Suppressor macrophage treated with lipopolysaccharide for 4 hours (primary cell): ENCODE data around the gene GPS1.

Experiments used
- DNase-seq: peaks from one replicate; pipeline ENCODE4 v3.0.0-alpha.2; 2020

The GPS1 gene

DNA sequence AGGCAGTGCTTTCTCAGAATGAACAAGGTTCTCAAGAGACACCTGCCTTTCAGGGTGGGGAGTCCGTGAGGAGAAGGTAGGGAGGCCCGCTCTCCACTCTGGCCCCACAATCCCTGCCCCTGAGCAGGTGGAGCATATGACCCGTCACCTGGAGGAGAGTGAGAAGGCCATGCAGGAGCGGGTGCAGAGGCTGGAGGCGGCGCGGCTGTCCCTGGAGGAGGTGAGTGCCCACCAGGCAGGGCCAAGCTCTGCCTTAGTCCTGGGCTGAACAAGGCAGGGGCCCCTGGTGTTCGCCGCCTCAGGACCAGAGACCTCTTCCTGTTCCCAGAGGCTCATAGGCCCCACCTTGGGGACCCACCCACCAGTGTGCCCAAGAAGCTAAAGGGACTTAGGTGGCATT lies 22.7 kb upstream of the GPS1 start:
- no peak for DNase-seq

DNA sequence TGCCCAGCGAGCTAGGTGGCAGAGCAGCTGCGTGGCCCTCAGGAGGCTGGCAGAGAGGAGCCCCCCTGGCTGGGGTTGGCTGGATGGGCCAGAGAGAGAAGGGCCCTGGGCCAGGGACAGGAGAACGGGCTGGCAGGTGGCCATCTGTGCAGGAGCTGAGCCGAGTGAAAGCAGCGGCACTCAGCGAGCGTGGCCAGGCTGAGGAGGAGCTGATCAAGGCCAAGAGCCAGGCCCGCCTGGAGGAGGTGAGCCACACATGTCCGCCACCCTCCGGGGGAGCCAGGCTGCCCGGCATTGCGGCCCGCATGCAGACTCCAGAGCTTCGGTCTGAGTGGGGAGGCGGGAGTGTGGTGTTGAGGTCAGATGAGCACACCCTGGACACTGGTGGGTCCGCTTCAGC lies 22.3 kb upstream of the GPS1 start:
- no peak for DNase-seq

DNA sequence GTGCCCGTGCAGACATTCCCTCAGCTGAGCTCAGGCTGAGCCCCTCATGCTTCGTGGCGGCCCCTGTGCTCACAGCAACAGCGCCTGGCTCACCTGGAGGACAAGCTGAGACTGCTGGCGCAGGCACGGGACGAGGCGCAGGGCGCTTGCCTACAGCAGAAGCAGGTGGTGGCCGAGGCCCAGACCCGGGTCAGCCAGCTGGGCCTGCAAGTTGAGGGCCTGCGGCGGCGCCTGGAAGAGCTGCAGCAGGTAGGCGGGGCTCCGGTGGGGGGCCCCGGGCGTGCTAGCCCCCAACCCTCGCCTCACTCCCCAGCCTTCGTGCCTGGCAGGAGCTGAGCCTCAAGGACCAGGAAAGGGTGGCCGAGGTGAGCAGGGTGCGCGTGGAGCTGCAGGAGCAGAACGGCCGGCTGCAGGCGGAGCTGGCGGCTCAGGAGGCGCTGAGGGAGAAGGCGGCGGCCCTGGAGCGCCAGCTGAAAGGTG lies 21.7 kb upstream of the GPS1 start:
- no peak for DNase-seq

DNA sequence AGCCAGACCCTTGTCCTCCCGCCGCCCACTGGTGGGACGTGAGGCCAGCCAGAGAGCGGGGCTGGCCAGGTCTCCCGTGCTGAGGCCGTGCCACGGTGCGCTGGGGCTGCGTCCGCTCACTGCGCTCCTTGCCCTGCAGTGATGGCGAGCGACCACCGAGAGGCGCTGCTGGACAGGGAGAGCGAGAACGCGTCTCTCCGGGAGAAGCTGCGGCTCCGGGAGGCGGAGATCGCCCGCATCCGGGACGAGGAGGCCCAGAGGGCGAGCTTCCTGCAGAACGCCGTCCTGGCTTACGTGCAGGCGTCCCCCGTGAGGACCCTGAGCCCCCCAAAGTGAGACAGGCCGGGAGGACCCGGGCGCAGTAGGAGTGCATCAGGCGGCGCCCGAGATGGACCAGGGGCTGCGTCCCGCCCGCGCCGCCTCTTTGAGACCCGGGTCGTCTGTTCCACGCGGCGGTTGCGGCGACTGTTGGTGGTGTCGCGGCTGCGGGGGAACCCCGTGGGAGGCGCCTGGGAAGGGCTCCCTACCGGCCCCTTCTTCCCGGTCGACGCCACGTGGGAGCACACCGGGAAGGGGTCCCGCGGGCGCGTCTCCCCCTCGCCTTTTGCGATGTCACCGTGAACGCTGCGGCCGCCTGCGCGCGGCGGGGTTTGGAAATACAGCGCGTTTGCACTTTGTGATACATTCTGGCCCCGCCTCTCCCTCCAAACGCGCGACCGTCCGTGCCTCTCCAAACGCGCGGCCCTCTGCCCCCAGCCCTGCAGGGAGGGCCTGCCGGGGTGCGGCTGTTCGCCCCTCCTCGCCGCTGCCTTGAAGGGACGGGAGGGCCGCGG lies 21.0 kb upstream of the GPS1 start:
- DNase-seq: peak; percentile 88

DNA sequence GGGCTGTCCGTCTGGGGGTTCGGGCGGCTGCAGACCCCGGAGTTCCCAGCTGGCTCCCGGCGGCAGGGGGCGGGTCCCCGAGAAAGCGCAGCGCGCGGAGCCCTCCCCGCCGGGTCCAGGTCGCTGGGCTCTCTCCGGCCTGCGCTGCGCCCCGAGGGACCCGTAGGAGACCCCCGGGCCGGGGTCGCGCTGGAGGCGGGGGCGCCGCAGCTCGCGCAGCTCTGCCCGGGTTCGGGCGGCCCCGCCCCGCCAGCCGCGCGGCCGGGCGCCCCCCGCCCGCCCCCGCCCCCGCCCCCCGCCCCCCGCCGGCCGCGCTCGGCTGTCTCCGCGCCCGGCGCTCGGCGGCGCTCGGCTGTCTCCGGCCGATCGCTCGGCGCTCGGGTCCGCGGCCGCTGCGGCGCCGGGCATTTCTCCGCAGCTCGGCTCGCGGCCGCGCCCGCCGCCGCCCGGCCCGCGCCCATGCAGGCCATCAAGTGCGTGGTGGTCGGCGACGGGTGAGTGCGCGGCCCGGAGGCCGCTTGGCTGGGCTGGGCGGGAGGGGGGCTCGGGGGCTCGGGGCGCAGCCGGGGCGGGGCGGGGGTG lies 20.3 kb upstream of the GPS1 start, which contains the start of gene RAC3:
TSS of gene RAC3 (plus strand) at position 376 of the 582 bp plus-strand sequence. CDS start at position 460, 84 bp downstream.
- peak; percentile 32 for DNase-seq

DNA sequence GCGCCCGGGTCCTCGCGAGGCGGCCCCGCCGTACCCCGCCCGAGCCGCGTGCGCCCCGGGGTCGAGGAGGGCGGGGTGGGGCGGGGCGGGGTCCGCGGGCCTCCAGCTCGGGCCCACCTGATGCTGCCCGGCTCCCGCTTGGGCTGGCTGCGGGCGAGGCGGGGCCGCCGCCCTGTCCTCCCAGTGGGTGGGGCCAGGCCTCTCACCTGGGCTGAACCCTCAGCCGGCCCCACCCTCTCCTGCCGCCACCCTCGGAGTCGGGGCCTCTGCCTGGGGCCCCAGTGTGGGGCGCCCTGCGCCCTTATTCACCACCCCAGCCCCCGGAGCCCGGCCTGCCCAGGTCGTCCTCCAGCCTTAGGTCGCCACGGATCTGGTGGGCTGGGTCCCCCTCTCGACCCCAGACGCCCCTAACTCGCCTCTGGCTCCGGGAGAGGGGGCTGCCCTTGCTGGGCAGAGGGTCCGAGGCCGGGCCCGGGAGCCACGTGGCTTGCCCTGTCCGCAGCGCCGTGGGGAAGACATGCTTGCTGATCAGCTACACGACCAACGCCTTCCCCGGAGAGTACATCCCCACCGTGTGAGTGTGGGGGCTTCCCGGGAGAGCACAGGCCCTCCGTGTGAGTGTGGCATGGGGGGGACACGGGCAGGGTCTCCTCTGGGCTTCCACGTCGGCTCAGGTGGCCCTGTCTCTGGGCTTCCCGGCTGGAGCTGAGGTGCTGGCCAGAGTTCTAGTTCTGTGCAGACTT lies 19.6 kb upstream of the GPS1 start:
- no peak for DNase-seq

DNA sequence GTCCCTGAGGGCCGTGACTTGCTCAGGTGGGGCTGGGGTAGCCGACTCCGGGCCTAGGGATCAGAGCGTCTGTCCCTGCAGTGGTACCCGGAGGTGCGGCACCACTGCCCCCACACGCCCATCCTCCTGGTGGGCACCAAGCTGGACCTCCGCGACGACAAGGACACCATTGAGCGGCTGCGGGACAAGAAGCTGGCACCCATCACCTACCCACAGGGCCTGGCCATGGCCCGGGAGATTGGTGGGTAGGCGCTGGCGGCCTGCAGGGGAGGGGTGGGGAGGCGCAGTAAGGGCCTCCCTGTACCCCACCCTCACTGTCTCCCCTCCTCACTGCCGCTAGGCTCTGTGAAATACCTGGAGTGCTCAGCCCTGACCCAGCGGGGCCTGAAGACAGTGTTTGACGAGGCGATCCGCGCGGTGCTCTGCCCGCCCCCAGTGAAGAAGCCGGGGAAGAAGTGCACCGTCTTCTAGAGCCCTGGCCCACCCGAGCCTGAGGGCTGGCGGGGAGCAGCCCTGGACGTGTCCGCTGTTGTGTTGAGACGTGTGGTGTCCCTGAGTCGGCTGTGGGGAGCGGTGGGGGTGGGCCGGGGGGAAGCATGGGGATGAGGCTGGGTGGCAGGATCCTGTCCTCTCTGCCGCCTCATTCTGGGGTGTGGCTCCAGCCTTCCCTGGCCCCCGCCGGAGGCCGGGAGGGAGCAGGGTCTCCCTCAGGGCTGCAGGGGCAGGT lies 18.2 kb upstream of the GPS1 start:
- no peak for DNase-seq

DNA sequence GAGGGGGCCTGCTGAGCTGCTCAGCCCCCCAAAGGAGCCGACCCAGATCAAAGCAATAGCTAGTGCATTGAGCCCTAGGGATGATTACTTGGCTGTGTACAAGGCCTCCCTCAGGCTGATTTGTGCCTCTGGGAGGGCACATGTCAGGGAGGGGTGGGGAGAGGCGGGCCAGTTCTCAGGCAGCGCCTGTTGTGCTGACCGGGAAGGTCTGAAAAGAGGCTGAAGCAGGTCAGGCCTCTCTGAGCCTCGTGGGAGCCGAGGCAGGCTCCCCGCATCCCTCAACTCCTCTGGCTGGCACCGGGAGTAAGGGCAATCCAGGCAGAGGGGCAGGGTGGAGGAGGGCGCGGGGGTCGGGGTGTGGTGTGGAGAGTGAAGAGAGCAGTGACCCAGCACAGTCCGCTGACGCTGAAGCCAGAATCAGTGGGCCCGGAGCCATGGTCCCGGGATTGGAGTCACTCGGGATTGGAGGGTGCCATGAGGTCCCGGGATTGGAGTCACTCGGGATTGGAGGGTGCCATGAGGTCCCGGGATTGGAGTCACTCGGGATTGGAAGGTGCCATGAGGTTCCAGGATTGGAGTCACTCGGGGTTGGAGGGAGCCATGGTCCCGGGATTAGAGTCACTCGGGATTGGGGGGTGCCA lies 17.2 kb upstream of the GPS1 start:
- DNase-seq: no peak

DNA sequence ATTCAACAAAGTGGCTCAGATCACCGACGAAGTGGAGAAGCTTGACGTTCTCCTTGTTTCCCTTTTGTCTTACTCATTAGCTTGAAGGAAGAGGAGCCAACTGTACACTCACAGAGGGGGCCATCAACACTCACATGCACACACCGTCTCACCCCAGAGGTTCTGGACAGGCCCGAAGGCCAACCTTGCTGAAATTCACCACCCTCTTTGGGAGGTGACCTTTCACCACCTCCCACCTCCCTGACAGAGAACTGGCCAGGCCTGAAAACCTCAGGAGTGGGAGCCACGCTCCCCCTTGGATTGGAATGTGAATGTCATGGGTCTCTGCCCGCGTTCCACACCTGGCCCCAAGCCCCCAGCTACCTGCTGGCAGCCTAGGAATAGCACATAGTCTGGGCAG lies 16.2 kb upstream of the GPS1 start:
- no peak for DNase-seq

DNA sequence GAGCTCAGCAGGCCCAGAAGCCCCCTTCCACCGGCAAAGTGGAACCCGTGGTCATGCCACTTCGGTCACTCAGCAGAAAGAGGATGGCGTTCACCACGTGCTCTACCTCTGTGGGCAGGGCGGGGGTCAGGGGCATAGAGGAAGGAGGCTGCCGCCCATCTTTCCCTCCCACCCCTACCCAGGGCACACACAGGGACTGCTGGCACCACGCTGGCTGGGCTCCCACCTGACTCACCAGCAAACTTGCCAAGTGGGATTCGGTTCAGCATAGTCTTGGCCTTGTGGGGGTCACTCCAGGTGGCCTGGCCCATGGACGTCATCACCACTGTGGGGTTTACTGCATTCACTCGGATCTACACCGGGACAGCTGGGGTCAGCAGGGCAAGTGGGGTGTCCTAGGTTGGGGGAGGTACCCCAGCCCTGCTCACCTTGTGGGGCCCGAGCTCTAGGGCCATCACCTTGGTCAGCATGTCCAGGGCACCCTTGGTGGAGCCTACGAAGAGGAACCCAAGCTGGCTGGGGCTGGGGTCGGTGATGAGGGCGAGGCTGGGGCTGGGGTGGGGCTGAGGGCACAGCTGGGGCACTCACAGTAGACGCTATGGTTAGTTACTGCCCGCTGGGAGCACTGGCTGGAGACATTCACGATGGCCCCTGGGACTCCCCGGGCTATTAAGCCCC lies 15.6 kb upstream of the GPS1 start:
- DNase-seq: no peak

DNA sequence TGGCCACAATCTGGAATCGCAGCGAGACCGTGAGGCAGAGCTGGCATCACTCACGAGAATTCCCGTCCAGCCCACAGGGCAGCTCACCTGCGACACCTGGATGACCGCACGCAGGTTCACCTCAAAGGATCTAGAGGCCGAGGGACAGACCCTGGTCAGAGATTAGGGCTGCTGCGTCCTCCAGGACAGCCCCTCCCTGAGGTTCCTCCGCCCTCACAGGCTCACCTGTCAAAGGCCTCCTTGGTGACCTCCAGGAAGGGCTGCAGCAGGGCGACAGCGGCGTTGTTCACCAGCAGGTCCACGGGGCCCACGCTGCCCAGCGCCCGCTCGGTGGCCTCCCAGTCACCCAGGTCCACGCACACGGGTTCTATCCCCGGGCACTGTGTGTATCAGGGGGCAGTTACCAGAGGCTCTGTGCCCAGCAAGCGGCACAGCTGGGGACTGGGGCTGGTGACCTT lies 15.0 kb upstream of the GPS1 start:
- no peak for DNase-seq

DNA sequence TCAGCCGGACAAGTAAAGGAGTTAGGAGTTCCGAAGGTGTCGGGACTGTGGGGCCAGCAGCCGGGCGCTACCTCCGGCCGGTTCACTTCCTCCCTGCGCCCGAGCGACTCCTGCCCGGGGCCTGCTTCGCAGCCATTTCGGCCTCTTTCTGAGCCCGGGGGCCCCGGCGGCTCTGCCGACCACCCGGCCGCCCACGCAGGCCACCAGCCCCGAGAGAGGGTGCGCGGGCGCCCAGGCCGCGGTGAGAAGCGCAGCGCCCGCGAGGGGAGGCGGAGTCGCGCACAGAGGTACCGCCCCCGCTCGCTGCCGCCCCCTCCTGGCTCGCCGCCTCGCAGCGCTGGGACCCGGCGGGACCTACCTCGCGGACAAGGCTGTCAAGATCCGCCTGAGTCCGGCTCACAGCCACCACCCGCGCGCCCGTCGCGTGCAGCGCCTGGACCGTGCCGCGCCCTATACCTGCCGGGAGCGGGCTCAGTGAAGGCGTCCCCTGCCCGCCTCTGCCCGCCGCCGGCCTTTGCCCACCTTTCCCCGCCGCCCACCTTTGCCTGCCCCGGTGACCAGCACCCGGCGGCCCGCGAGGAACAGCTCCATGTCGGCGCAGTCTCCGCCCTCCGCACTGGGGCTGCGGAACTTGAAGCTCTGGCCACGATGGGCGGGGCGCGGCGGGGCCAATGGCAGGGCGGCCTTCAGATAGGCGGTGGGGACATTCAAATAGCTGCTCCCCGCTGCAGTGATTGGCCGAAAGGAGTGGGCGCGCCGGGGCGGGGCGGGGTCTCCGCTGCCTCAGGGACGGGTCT lies 14.4 kb upstream of the GPS1 start, which contains the start of gene DCXR:
TSS of gene DCXR (minus strand) at position 606 of the 797 bp plus-strand sequence. CDS start at position 591, 15 bp downstream.
- DNase-seq: peak; percentile 96

DNA sequence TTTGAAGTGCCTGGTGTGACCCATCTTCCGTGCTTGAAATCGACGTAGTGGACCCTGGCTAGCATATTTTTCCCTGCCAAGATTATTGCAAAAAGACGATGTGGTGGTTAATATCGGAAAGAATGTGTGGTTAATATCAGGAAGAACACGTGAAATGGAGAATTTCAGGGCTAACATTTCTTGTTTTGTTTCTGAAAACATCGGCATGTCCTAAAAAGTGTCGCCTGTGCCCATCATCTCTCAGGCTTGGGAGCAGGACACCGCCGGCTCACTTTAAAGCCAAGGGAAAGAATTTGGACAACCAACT lies 13.9 kb upstream of the GPS1 start:
- DNase-seq: no peak

DNA sequence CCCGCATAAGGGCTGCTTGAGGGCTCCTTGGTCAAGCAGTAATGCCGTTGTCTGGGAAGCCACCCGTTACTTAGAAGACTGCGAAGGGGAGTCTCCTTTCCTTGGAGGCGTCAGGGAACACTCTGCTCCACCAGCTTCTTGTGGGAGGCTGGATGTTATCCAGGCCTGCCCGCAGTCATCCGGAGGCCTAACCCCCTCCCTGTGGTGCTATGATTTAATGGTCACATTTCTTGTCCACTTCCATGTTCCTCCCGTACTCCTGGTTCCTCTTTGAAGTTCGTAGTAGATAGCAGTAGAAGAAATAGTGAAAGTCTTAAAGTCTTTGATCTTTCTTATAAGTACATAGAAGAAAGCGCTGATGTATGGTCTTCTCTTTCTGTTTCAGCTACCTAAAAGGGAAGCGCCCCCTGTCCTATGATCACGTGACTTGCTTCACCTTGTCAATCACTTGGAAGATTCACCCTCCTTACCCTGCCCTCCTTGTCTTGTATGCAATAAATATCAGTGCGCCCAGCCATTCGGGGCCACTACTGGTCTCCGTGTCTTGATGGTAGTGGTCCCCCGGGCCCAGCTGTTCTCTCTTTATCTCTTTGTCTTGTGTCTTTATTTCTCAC lies 12.8 kb upstream of the GPS1 start:
- DNase-seq: peak; percentile 70

DNA sequence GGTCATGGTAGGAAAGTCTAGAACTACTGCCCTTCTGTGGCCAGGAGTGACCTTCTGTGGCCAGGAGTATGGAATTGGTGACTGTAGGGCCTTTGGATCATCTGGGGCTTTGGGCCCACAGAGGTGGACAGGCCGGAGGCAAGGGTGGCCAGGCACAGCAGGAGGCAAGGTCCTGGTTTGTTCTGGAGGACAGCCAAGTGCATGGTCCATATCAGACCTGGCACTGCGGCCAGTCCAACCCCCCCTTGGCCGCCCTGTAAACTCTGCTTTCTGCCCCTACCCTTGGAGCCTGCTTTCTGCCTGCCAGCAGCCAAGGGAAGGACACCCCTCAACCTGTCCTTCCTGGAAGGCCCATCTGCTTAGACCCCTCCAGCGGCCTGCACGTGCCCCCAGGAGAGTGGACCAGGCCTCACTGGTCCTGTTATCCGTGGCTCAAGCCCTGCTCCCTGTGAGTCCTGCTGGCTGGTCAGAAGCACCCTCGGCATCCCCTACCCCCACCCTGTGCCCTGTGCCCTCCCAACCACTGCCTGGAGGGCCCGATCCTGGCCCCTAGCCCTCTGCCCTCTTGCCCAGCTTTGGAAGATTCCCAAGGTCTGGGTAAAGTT lies 11.9 kb upstream of the GPS1 start:
- no peak for DNase-seq

DNA sequence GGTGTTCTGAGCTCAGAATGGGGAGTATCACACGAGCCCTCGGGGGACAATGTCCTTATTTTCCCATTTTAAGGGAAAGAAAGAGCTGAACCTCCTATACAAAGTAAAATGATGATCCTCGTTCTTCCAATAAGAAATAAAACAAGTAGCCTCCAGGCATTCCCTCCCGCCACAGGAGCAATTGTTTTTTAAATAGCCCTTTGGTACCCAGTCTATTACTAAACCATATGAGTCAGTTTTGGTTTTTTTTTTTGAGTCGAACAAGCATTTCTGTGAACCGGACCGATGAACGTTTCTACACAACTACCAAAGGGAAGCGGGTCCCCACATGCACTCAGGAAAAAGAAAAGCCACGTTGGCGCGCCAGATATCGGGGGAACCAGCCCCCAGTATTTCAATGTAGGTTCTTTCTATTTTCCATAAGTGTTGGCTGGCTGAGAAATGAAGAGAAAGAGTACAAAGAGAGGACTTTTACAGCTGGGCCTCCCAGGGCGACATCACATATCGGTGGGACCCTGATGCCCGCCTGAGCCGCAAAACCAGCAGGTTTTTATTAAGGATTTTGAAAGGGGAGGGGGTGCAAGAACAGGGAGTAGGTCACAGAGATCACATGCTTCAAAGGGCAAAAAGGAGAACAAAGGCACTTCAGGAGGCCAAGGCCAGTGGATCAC lies 10.4 kb upstream of the GPS1 start:
- peak; percentile 39 for DNase-seq

DNA sequence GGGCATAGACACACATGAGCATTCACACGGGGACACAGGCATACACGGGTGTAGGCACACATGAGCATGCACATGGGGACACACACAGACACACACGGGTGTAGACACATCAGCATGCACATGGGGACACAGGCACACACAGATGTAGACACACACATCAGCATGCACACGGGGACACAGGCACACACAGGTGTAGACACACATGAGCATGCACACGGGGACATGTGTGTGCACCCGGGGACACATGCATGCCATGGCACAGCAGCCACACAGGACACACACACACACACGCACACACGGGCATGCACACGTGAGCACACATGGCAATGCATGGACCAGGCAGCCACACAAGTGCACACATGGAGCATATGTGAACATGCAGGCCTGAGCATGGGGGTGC lies 9.0 kb upstream of the GPS1 start:
- DNase-seq: no peak

DNA sequence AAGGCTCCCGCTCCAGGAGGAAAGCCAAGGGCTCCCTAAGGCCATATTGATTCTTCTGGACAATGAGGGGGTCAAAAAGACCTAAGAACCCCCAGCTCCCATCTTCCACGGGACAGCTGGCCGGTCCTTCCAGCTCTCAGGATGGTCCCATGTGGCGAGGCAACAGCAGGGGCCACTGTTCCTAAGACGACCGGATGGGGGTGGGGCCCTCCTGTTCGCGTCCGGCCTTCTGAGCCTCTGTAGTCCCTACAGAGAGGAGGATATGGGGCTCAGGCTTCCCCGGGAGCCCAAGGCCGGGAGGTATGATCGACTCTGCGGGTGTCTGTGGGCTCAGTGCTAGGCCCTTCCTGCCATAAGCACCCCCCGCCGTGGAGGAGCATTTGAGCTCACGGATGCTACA lies 8.2 kb upstream of the GPS1 start:
- DNase-seq: no peak

DNA sequence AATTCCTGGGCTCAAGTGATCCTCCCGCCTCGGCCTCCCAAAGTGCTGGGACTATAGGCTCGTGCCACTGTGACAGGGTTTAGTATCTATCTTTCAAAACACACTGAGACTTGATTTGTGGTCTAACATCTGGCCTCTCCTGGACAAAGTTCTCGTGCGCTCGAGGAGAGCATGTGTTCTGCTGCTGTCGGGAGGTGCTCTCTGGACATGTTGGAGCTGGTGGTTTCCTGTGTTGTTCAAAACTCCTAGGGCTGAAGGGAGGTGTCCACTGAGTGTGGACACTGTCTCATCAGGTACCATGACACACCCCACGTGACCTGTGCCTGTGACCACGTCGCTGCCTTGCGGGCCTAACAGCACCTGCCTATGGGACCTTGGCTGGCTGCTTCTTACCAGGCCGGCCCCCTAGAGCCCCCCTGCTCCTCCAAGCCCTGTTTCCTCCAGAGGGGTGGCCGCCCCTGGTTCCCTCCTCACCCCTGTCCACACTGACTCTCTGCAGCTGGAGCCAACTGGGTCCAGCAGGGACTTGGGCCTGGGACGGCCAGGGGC lies 5.7 kb upstream of the GPS1 start:
- DNase-seq: no peak
